Fibroblast of pulmonary artery (primary cell): ENCODE data around the gene PLCE1.

Experiments
- DNase-seq: peaks from one replicate; pipeline ENCODE4 v3.0.0-alpha.2; 2010; ENCODE audit warnings: low read depth
- H3K4me3 ChIP-seq: replicated peaks from 2 replicates; pipeline ENCODE4 v1.5.1; 2011; ENCODE audit warnings: low read depth, mild to moderate bottlenecking, control low read depth, low read length, moderate library complexity
- CTCF ChIP-seq: IDR thresholded peaks from 2 replicates; pipeline ENCODE4 v1.5.1; 2011; ENCODE audit warnings: mild to moderate bottlenecking, control low read depth, low read length, inconsistent platforms; ENCODE audit errors: missing control alignments

PLCE1 gene

GRCh38 chr10:94025806-94026205 is 32.1 kb downstream of the PLCE1 start:
- no peak overlapping the region for H3K4me3 ChIP-seq
- no peak for DNase-seq
- TF ChIP-seq CTCF: no peak

GRCh38 chr10:94027197-94027596 is 33.5 kb downstream of the PLCE1 start:
- TF ChIP-seq CTCF: no peak
- no peak overlapping the region for H3K4me3 ChIP-seq
- DNase-seq: no peak

- DNase-seq: no peak
- H3K4me3 ChIP-seq: no peak overlapping the region
- no peak for TF ChIP-seq CTCF
Observed at GRCh38 chr10:94029955-94030354, 36.2 kb downstream of the PLCE1 start.

GRCh38 chr10:94035982-94036765 is 42.4 kb downstream of the PLCE1 start:
- TF ChIP-seq CTCF: no peak
- DNase-seq: no peak
- no peak overlapping the region for H3K4me3 ChIP-seq

GRCh38 chr10:94036766-94037033 is 43.0 kb downstream of the PLCE1 start:
- DNase-seq: no peak
- TF ChIP-seq CTCF: no peak
- no peak overlapping the region for H3K4me3 ChIP-seq

- no peak overlapping the region for H3K4me3 ChIP-seq
- no peak for DNase-seq
- no peak for TF ChIP-seq CTCF
Observed at GRCh38 chr10:94037286-94037685, 43.6 kb downstream of the PLCE1 start.

- no peak for TF ChIP-seq CTCF
- no peak overlapping the region for H3K4me3 ChIP-seq
- no peak for DNase-seq
Observed at GRCh38 chr10:94038024-94038423, 44.3 kb downstream of the PLCE1 start.
